ENCODE data around the gene RAP1GAP. TPM values are rescaled to one million over a fixed set of nuclear protein-coding genes. Genes with fewer than 3 reads are reported as not detected.

RAP1GAP gene
- total RNA-seq, 1 experiment from 2014 or later, result 13.4 TPM

DNA sequence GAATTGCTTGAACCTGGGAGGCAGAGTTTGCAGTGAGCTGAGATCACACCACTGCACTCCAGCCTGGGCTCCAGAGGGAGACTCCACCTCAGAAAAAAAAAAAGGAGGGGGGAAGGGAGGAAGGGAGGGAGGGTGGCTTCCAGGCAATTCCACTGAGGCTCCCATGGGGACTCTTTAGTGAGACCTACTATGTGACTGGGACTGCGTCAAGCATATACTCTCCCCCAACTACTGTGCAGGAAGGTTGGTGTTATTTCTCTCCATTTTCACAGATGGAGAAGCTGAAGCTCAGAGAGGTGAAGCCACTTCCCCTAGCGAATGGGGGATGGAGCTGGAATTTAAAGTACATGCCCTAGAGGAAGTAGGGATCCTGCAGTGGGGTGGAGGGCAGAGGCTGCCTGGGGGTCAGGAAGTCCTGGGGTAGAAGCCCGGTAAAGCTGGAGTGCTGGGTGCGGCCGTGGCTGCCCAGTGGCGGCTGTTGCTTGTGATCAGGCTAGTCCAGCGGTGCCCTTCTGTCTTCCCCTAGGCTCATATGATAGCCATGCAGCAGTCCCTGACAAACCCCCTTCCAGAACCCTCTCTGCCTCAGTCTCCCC, 40.3 kb downstream of the RAP1GAP start:
- Histone ChIP-seq H3K4me2 (ENCODE audit: low read length) (no peak overlapping the region), H3K36me3 (ENCODE audit: control insufficient read depth in 1 of 2, insufficient read depth in 2 of 2, low read length in 2 of 2) (no peaks in the 10 kb centered on the region), H3K79me2 (ENCODE audit: insufficient read depth, low read length) (no peaks in the 10 kb centered on the region), H3K27me3 (ENCODE audit: insufficient read depth, low read length) (no peaks in the 10 kb centered on the region), H3K4me3 (replicated peaks in 1 of 2; ENCODE audit: low read depth in 1 of 2, low read length in 2 of 2) (no peak overlapping the region), H3K9me3 (ENCODE audit: control insufficient read depth in 1 of 2, insufficient read depth in 1 of 2, low read depth in 1 of 2, low read length in 2 of 2) (no peaks in the 10 kb centered on the region), H3K27ac (ENCODE audit: low read depth, low read length) (no peak overlapping the region), H3K9ac (ENCODE audit: low read length) (no peak overlapping the region), H3K4me1 (ENCODE audit: control insufficient read depth in 1 of 2, insufficient read depth in 2 of 2, low read length in 2 of 2) (peaks cover 12 to 24% of the 10 kb centered on the region in 2 experiments), H2AFZ (ENCODE audit: low read depth, low read length, poor library complexity, severe bottlenecking) (no peak overlapping the region), H4K20me1 (ENCODE audit: insufficient read depth) (no peaks in the 10 kb centered on the region), H3K9me2 (ENCODE audit: insufficient read depth) (no peaks in the 10 kb centered on the region)
- TF ChIP-seq ZFX (IDR thresholded peaks at IDR 0.05), result no peak
- TF ChIP-seq JUND (IDR thresholded peaks at IDR 0.05), result no peak
- no peak for TF ChIP-seq CEBPB (IDR thresholded peaks at IDR 0.05; ENCODE audit: low read depth)
- no peak for TF ChIP-seq TCF7L2 (IDR thresholded peaks at IDR 0.05; ENCODE audit: borderline replicate concordance, extremely low read depth, insufficient read depth, insufficient read length)
- TF ChIP-seq, protein P1, sequence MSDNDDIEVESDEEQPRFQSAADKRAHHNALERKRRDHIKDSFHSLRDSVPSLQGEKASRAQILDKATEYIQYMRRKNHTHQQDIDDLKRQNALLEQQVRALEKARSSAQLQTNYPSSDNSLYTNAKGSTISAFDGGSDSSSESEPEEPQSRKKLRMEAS (IDR thresholded peaks at IDR 0.05), result no peak
- TF ChIP-seq RAD21 (IDR thresholded peaks at IDR 0.05; ENCODE audit: low read depth), result no peak
- no peak for TF ChIP-seq CBX3 (IDR thresholded peaks at IDR 0.05; ENCODE audit: low read depth)
- no peak for TF ChIP-seq ZNF274 (IDR thresholded peaks at IDR 0.05; ENCODE audit: low read depth, low read length)
- no peak for TF ChIP-seq EGR1 (IDR thresholded peaks at IDR 0.05; ENCODE audit: low read depth)
- no peak for TF ChIP-seq YY1 (IDR thresholded peaks at IDR 0.05; ENCODE audit: extremely low read depth, insufficient replicate concordance, low read depth, low read length)
- TF ChIP-seq SRF (IDR thresholded peaks at IDR 0.05; ENCODE audit: low read depth), result no peak
- no peak for TF ChIP-seq POLR2AphosphoS5 (IDR thresholded peaks at IDR 0.05; ENCODE audit: low read depth, low read length)
- TF ChIP-seq, protein P2, sequence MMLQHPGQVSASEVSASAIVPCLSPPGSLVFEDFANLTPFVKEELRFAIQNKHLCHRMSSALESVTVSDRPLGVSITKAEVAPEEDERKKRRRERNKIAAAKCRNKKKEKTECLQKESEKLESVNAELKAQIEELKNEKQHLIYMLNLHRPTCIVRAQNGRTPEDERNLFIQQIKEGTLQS (IDR thresholded peaks at IDR 0.05), result no peak
- no peak for TF ChIP-seq FOSL1 (IDR thresholded peaks at IDR 0.05; ENCODE audit: low read depth)
- TF ChIP-seq SIN3A (IDR thresholded peaks at IDR 0.05; ENCODE audit: low read depth), result no peak
- TF ChIP-seq ELF1 (IDR thresholded peaks at IDR 0.05; ENCODE audit: borderline replicate concordance, low read depth), result no peak
- TF ChIP-seq, protein P3, sequence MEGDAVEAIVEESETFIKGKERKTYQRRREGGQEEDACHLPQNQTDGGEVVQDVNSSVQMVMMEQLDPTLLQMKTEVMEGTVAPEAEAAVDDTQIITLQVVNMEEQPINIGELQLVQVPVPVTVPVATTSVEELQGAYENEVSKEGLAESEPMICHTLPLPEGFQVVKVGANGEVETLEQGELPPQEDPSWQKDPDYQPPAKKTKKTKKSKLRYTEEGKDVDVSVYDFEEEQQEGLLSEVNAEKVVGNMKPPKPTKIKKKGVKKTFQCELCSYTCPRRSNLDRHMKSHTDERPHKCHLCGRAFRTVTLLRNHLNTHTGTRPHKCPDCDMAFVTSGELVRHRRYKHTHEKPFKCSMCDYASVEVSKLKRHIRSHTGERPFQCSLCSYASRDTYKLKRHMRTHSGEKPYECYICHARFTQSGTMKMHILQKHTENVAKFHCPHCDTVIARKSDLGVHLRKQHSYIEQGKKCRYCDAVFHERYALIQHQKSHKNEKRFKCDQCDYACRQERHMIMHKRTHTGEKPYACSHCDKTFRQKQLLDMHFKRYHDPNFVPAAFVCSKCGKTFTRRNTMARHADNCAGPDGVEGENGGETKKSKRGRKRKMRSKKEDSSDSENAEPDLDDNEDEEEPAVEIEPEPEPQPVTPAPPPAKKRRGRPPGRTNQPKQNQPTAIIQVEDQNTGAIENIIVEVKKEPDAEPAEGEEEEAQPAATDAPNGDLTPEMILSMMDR (IDR thresholded peaks at IDR 0.05 in 2 of 3, conservative IDR thresholded peaks at IDR 0.05 in 1 of 3; ENCODE audit: borderline replicate concordance in 1 of 3, insufficient read depth in 1 of 3, low read depth in 2 of 3, low read length in 2 of 3), result no peak
- RAD21 ChIA-PET (ENCODE audit: low non-redundant PET in 1 of 2, low total read pairs in 2 of 2, uncharacterized antibody in 2 of 2, unreplicated experiment in 2 of 2), result no interaction called here
- no peak for DNase-seq (ENCODE audit: low read depth, low spot score)
- intact Hi-C loops (cut with micrococcal nuclease), result no loop called here
- ATAC-seq, result no peak
- POLR2A ChIA-PET, result no interaction called here
- BruUV-seq (replicated peaks), result no TSS peak
- CTCF ChIA-PET, result interaction anchor here (0.7 kb wide), 1 partner anchor 386 kb away, joined by 3 read pairs; no protein-coding TSS in a partner anchor

All from HCT116 (cell line).